Gastrocnemius medialis (tissue), 4 donors: ENCODE data around the gene MAD1L1.

ENCODE experiments used
- CTCF ChIP-seq, 5 experiments: fragments of 450-650 bp in 3 of 5; fragments of 200-600 bp in 2 of 5; sonication (generic) in 2 of 5; IDR thresholded peaks in 4 of 5; conservative IDR thresholded peaks in 1 of 5; 1 replicate in 4 of 5; 2 replicates in 1 of 5; pipeline ENCODE4 v1.5.1; 2016 to 2019; ENCODE audit warnings: antibody characterized with exemption in 5 of 5, mild to moderate bottlenecking in 3 of 5, moderate library complexity in 3 of 5
- POLR2A ChIP-seq, 2 donors: fragments of 450-650 bp; IDR thresholded peaks; one replicate each; pipeline ENCODE4 v1.6.1; 2017; ENCODE audit warnings: antibody characterized with exemption in 2 of 2, mild to moderate bottlenecking in 2 of 2, moderate library complexity in 2 of 2

GRCh38 chr7:2101630-2102374 is 130.9 kb downstream of the MAD1L1 start:
- no peak for TF ChIP-seq CTCF (IDR thresholded peaks at IDR 0.05 in 4 of 5, conservative IDR thresholded peaks at IDR 0.05 in 1 of 5)
- TF ChIP-seq POLR2A (IDR thresholded peaks at IDR 0.05) = no peak
